Heart left ventricle (tissue), 16 donors: Measurements from ENCODE around the gene SRCIN1. TPM values are rescaled to one million over a fixed set of nuclear protein-coding genes. Genes with fewer than 3 reads are reported as not detected.

Source experiments
- ATAC-seq, 4 donors: fragments of 200-7000 bp; cut with Tn5 transposase; one replicate each; pipeline ENCODE4 v1.9.1; 2020 to 2022; ENCODE audit warnings: moderate library complexity in 4 of 4, mild to moderate bottlenecking in 3 of 4, moderate number of reproducible peaks in 1 of 4
- DNase-seq, 5 donors: peaks; one replicate each; pipeline ENCODE4 v3.0.0-alpha.2; 2020
- H3K27ac ChIP-seq, 12 donors: fragments of 200-600 bp; sonication (generic) in 4 of 12; one replicate each; pipeline versions ENCODE4 v1.5.0 to v1.8.0; 2016 to 2022; ENCODE audit warnings: mild to moderate bottlenecking in 2 of 12
- H3K27me3 ChIP-seq, 9 donors: fragments of 200-600 bp; sonication (generic) in 2 of 9; one replicate each; pipeline versions ENCODE4 v1.5.1 to v1.8.0; 2016 to 2022; ENCODE audit warnings: mild to moderate bottlenecking in 3 of 9
- H3K36me3 ChIP-seq, 9 donors: fragments of 200-600 bp; sonication (generic) in 2 of 9; one replicate each; pipeline versions ENCODE4 v1.5.0 to v1.8.0; 2018 to 2022; ENCODE audit warnings: mild to moderate bottlenecking in 2 of 9
- H3K4me1 ChIP-seq, 12 donors: fragments of 200-600 bp; sonication (generic) in 4 of 12; one replicate each; pipeline versions ENCODE4 v1.5.0 to v1.8.0; 2016 to 2022; ENCODE audit warnings: mild to moderate bottlenecking in 3 of 12
- H3K4me3 ChIP-seq, 12 donors: fragments of 200-600 bp; sonication (generic) in 4 of 12; one replicate each; pipeline versions ENCODE4 v1.5.0 to v1.8.0; 2017 to 2022; ENCODE audit warnings: mild to moderate bottlenecking in 9 of 12, moderate library complexity in 4 of 12
- H3K9me3 ChIP-seq, 12 donors: fragments of 200-600 bp; sonication (generic) in 4 of 12; one replicate each; pipeline versions ENCODE4 v1.5.0 to v1.8.0; 2016 to 2022; ENCODE audit warnings: mild to moderate bottlenecking in 1 of 12
- CTCF ChIP-seq, 12 donors: fragments of 200-600 bp; sonication (generic) in 4 of 12; IDR thresholded peaks; one replicate each; pipeline versions ENCODE4 v1.5.0 to v1.8.0; 2018 to 2022; ENCODE audit warnings: antibody characterized with exemption in 12 of 12, mild to moderate bottlenecking in 5 of 12
- POLR2A ChIP-seq, 2 donors: fragments of 450-650 bp; IDR thresholded peaks; one replicate each; pipeline ENCODE4 v1.6.1; 2017; ENCODE audit warnings: antibody characterized with exemption in 2 of 2, mild to moderate bottlenecking in 2 of 2, moderate library complexity in 2 of 2
- WGBS, 4 donors: extraction: QIAGEN DNeasy Blood & Tissue Kit in 2 of 4; methylation state at CpG; one replicate each; pipeline versions ENCODE4 v1.1.5 to v1.1.7; 2013 to 2018; 5-methylcytosine and 5-hydroxymethylcytosine counted together
- intact Hi-C, 10 donors: fragments of 100-400 bp; cut with DNase I; formaldehyde crosslinking; loops; one replicate each; pipeline versions ENCODE4 v1.11.1 to v1.14.2; 2022
- polyA plus RNA-seq, 2 donors: library from polyadenylated mRNA; stranded (reverse); fragments of 200-250 nt; gene quantifications; one replicate each; pipeline ENCODE4 v1.2.3, GENCODE V29; 2013
- total RNA-seq, 9 donors: library from RNA; depleted of rRNA in 2 of 9; stranded (reverse); fragments of >200 nt in 2 of 9; fragmentation: NEBNext Ultra II Directional in 3 of 9; extraction: Animal tissue kit (Norgen Biotek cat#: 25700) in 3 of 9; gene quantifications; one replicate each; pipeline versions ENCODE4 v1.1.0 to v1.2.4, GENCODE V29; 2016 to 2023
- donor health status: ischemic (EF 13 %, LVEDD 7.1; RV severe dilation, severe dysfunction).
- donor health status: healthy with polysubstance abuse.
- donor health status: DM: no; HTN: yes; CAD: no.
- donor health status: DM: no; HTN: no; CAD: no.
- donor health status: ischemic (EF 25% LVEDD 6.9; RV normal size, moderate dysfunction).
- donor health status: ischemic (EF 25% LVEDD 5.7; RV mildly dilated, moderate dysfunction).
- donor health status: healthy.
- donor health status: DM: yes; HTN: yes; CAD: no.
- donor health status: ischemic (EF 35%, LVEDD 5.7; RV mildly dilated, moderate dysfunction).
- donor health status: nonischemic (EF 11% LVEDD 7.7; RV severe dilation, severe dysfunction).
- donor health status: DM: yes; HTN: yes; CAD: no.
- donor health status: PGD.
- donor health status: ischemic (EF 29% LVEDD 5.4; RV normal size, mild dysfunction).
- donor health status: nonischemic (EF 23%, LVEDD 6.1; RV moderate dilation, normal function).

Gene SRCIN1
- total and polyA plus RNA-seq, 11 donors: 0.19 to 1.7 (median 0.95) TPM

GRCh38 chr17:38509772-38510420 is 95.9 kb downstream of the SRCIN1 start:
- TF ChIP-seq CTCF (IDR thresholded peaks at IDR 0.05): no peak
- no peak for TF ChIP-seq POLR2A (IDR thresholded peaks at IDR 0.05)
- Histone ChIP-seq H3K9me3 (no peaks in the 10 kb centered on the region), H3K27ac (peak overlapping the region in 3 of 12 donors; percentile 24 to 44 (median 42)), H3K4me1 (peaks cover 0 to 30% (median 7%) of the 10 kb centered on the region in 12 donors), H3K4me3 (peak overlapping the region in 6 of 12 donors; percentile 17 to 41 (median 32)), H3K27me3 (peaks cover 0 to 32% (median 0%) of the 10 kb centered on the region in 9 donors), H3K36me3 (peaks cover 0 to 30% (median 24%) of the 10 kb centered on the region in 9 donors)
- 27 to 52% (median 46%) methylated on average over 42 to 80 of the region's 80 CpGs for WGBS, 4 donors
- peak in 1 of 5 donors; percentile 64 for DNase-seq
- intact Hi-C loops: loop anchor here in 6 of 10 donors (5.0 to 10.0 kb wide), 4 partner anchors 75 to 157 kb away; no protein-coding TSS in a partner anchor
- peak; percentile 9 to 47 (median 32) for ATAC-seq

GRCh38 chr17:38508954-38509771 is 96.6 kb downstream of the SRCIN1 start:
- DNase-seq (peak; percentile 70 to 79 (median 78)), ATAC-seq (peak; percentile 63 to 74 (median 66))
- Histone ChIP-seq H3K9me3 (no peaks in the 10 kb centered on the region), H3K27ac (peak overlapping the region in 1 of 12 donors; percentile 44), H3K4me3 (peak overlapping the region in 5 of 12 donors; percentile 17 to 41 (median 31)), H3K4me1 (peaks cover 0 to 30% (median 7%) of the 10 kb centered on the region in 12 donors), H3K36me3 (peaks cover 0 to 37% (median 24%) of the 10 kb centered on the region in 9 donors), H3K27me3 (peaks cover 0 to 32% (median 0%) of the 10 kb centered on the region in 9 donors)
- 50 to 68% (median 60%) methylated on average over 26 to 27 of the region's 27 CpGs for WGBS, 4 donors
- TF ChIP-seq CTCF (IDR thresholded peaks at IDR 0.05) (peak; percentile 48 to 82 (median 60)), POLR2A (IDR thresholded peaks at IDR 0.05) (no peak)
- intact Hi-C loops: loop anchor here in 2 of 10 donors (5.0 to 10.0 kb wide), 2 partner anchors 156 to 158 kb away; no protein-coding TSS in a partner anchor

GRCh38 chr17:38508570-38508950 is 97.2 kb downstream of the SRCIN1 start:
- Histone ChIP-seq H3K4me3 (no peak overlapping the region), H3K36me3 (peaks cover 0 to 43% (median 30%) of the 10 kb centered on the region in 9 donors), H3K27ac (no peak overlapping the region), H3K9me3 (no peaks in the 10 kb centered on the region), H3K27me3 (peaks cover 0 to 32% (median 0%) of the 10 kb centered on the region in 9 donors), H3K4me1 (peaks cover 0 to 30% (median 7%) of the 10 kb centered on the region in 12 donors)
- WGBS, 4 donors: 81 to 89% (median 85%) methylated on average over 6 of the region's 6 CpGs
- ATAC-seq: no peak
- TF ChIP-seq POLR2A (IDR thresholded peaks at IDR 0.05) (no peak), CTCF (IDR thresholded peaks at IDR 0.05) (no peak)
- DNase-seq: no peak
- intact Hi-C loops: loop anchor here in 2 of 10 donors (5.0 to 10.0 kb wide), 2 partner anchors 156 to 159 kb away; no protein-coding TSS in a partner anchor
